Mesendoderm (in vitro differentiated cells): ENCODE results near the gene PYCR2.
"Not testable (repeated sequence)": the region's sequence is repeated elsewhere in the genome, so short reads cannot be mapped to it uniquely, and the experiment has no call there.

Source experiments
- DNase-seq: peaks from one replicate; pipeline ENCODE4 v3.0.0; 2013
- H2AK5ac ChIP-seq: 2 replicates; pipeline ENCODE4 v1.6.1; 2013; ENCODE audit warnings: low read length, inconsistent platforms
- H2BK120ac ChIP-seq: 2 replicates; pipeline ENCODE4 v1.6.1; 2013; ENCODE audit warnings: low read depth, mild to moderate bottlenecking, low read length, moderate library complexity, mixed read lengths
- H2BK15ac ChIP-seq: replicated peaks from 2 replicates; pipeline ENCODE4 v1.6.1; 2013; ENCODE audit warnings: low read depth, mild to moderate bottlenecking, moderate library complexity
- H2BK5ac ChIP-seq: 2 replicates; pipeline ENCODE4 v1.6.1; 2013; ENCODE audit warnings: low read length, inconsistent platforms
- H3K18ac ChIP-seq: 2 replicates; pipeline ENCODE4 v1.6.1; 2013; ENCODE audit warnings: mild to moderate bottlenecking, low read length, mixed read lengths
- H3K23ac ChIP-seq: one replicate; pipeline ENCODE4 v1.6.1; 2013; ENCODE audit warnings: low read length
- H3K27ac ChIP-seq: 2 replicates; pipeline ENCODE4 v1.5.1; 2013; ENCODE audit warnings: low read depth, mild to moderate bottlenecking, inconsistent platforms, low read length, moderate library complexity
- H3K27me3 ChIP-seq: 2 replicates; pipeline ENCODE4 v1.6.1; 2013; ENCODE audit warnings: low read length, control low read depth, mild to moderate bottlenecking, inconsistent platforms; ENCODE audit not compliant: insufficient read depth, poor library complexity
- H3K36me3 ChIP-seq: 2 replicates; pipeline ENCODE4 v1.6.1; 2013; ENCODE audit warnings: low read length, inconsistent platforms; ENCODE audit not compliant: control insufficient read depth, insufficient read depth
- H3K4ac ChIP-seq: one replicate; pipeline ENCODE4 v1.6.1; 2013; ENCODE audit warnings: low read depth, mild to moderate bottlenecking, low read length, moderate library complexity
- H3K4me1 ChIP-seq: 2 replicates; pipeline ENCODE4 v1.6.1; 2013; ENCODE audit warnings: low read depth, low read length, inconsistent platforms; ENCODE audit not compliant: control insufficient read depth
- H3K4me2 ChIP-seq: 2 replicates; pipeline ENCODE4 v1.6.1; 2013; ENCODE audit warnings: low read length
- H3K4me3 ChIP-seq: 2 replicates; pipeline ENCODE4 v1.5.1; 2013; ENCODE audit warnings: mild to moderate bottlenecking, low read length
- H3K56ac ChIP-seq: one replicate; pipeline ENCODE4 v1.6.1; 2013; ENCODE audit warnings: low read length
- H3K79me1 ChIP-seq: 2 replicates; pipeline ENCODE4 v1.6.1; 2013; ENCODE audit warnings: low read length, inconsistent platforms
- H3K79me2 ChIP-seq: 2 replicates; pipeline ENCODE4 v1.6.1; 2013; ENCODE audit warnings: mild to moderate bottlenecking, low read length; ENCODE audit not compliant: control insufficient read depth, insufficient read depth
- H3K9ac ChIP-seq: 2 replicates; pipeline ENCODE4 v1.6.1; 2013; ENCODE audit warnings: low read length, inconsistent platforms
- H4K5ac ChIP-seq: one replicate; pipeline ENCODE4 v1.6.1; 2013; ENCODE audit warnings: low read length
- H4K8ac ChIP-seq: one replicate; pipeline ENCODE4 v1.6.1; 2013; ENCODE audit warnings: low read depth, mild to moderate bottlenecking, control low read depth, low read length, moderate library complexity
- WGBS: extraction: QIAGEN DNeasy Blood & Tissue Kit; methylation state at CpG from one replicate; pipeline ENCODE4 v1.1.7; 2013; ENCODE audit warnings: low lambda C conversion rate, missing lambda C conversion rate; ENCODE audit not compliant: insufficient coverage; ENCODE audit errors: extremely low coverage; 5-methylcytosine and 5-hydroxymethylcytosine counted together

PYCR2 gene

GRCh38 chr1:225889743-225890142 lies 34.3 kb downstream of the PYCR2 start:
- H3K4ac ChIP-seq: peak overlapping the region; percentile 73
- no peak overlapping the region for H2BK15ac ChIP-seq
- peak overlapping the region; percentile 23 for H3K27ac ChIP-seq
- no peak overlapping the region for H3K4me3 ChIP-seq
- peak overlapping the region; percentile 29 for H3K18ac ChIP-seq
- no peaks in the 10 kb centered on the region for H3K79me1 ChIP-seq
- peak overlapping the region; percentile 40 for H3K9ac ChIP-seq
- peak overlapping the region; percentile 33 for H4K5ac ChIP-seq
- H4K8ac ChIP-seq: no peak overlapping the region
- H2BK5ac ChIP-seq: peak overlapping the region; percentile 91
- DNase-seq: no peak
- H2BK120ac ChIP-seq: peak overlapping the region; percentile 2
- no peaks in the 10 kb centered on the region for H3K27me3 ChIP-seq
- H2AK5ac ChIP-seq: peak overlapping the region; percentile 88
- no peaks in the 10 kb centered on the region for H3K79me2 ChIP-seq
- peaks cover 16% of the 10 kb centered on the region for H3K4me1 ChIP-seq
- H3K23ac ChIP-seq: no peak overlapping the region
- H3K4me2 ChIP-seq: no peak overlapping the region
- no CpG with 5 or more reads among the region's 5 CpGs for WGBS
- peak overlapping the region; percentile 80 for H3K56ac ChIP-seq
- peaks cover 1% of the 10 kb centered on the region for H3K36me3 ChIP-seq

GRCh38 chr1:225888898-225889601 lies 35.0 kb downstream of the PYCR2 start, which contains the start of gene LEFTY1:
Gene LEFTY1 (minus strand): TSS chr1:225889146. CDS start chr1:225889066, 80 bp downstream.
- WGBS: no CpG with 5 or more reads among the region's 11 CpGs
- Histone ChIP-seq H3K4me2 (peak within 1 kb of the TSS; percentile 19), H3K79me1 (no peaks in the 10 kb centered on the region), H3K4ac (peak within 1 kb of the TSS; percentile 73), H2BK5ac (peak within 1 kb of the TSS; percentile 91), H2BK120ac (peak within 1 kb of the TSS; percentile 2), H3K79me2 (no peaks in the 10 kb centered on the region), H3K18ac (peak within 1 kb of the TSS; percentile 29), H3K27me3 (no peaks in the 10 kb centered on the region), H3K4me3 (peak within 1 kb of the TSS; percentile 5), H3K27ac (peak within 1 kb of the TSS; percentile 26), H3K9ac (peak within 1 kb of the TSS; percentile 64), H4K5ac (peak within 1 kb of the TSS; percentile 33), H2BK15ac (no peak within 1 kb of the TSS), H2AK5ac (peak within 1 kb of the TSS; percentile 91), H4K8ac (no peak within 1 kb of the TSS), H3K4me1 (peaks cover 16% of the 10 kb centered on the region), H3K56ac (peak within 1 kb of the TSS; percentile 80), H3K23ac (no peak within 1 kb of the TSS), H3K36me3 (peaks cover 1% of the 10 kb centered on the region)
- DNase-seq: peak; percentile 82

GRCh38 chr1:225888289-225888897 lies 35.7 kb downstream of the PYCR2 start:
- no peaks in the 10 kb centered on the region for H3K79me2 ChIP-seq
- H3K56ac ChIP-seq: peak overlapping the region; percentile 80
- H3K9ac ChIP-seq: peak overlapping the region; percentile 64
- WGBS: no CpG with 5 or more reads among the region's 18 CpGs
- H3K18ac ChIP-seq: peak overlapping the region; percentile 19
- peak overlapping the region; percentile 26 for H3K27ac ChIP-seq
- no peak overlapping the region for H4K5ac ChIP-seq
- no peak overlapping the region for H2AK5ac ChIP-seq
- no peaks in the 10 kb centered on the region for H3K79me1 ChIP-seq
- H2BK5ac ChIP-seq: no peak overlapping the region
- H3K27me3 ChIP-seq: no peaks in the 10 kb centered on the region
- H2BK120ac ChIP-seq: no peak overlapping the region
- H3K4me2 ChIP-seq: peak overlapping the region; percentile 19
- H3K23ac ChIP-seq: no peak overlapping the region
- peak overlapping the region; percentile 1 for H3K4ac ChIP-seq
- peak overlapping the region; percentile 5 for H3K4me3 ChIP-seq
- DNase-seq: no peak
- H3K4me1 ChIP-seq: peaks cover 16% of the 10 kb centered on the region
- H4K8ac ChIP-seq: no peak overlapping the region
- H2BK15ac ChIP-seq: no peak overlapping the region
- H3K36me3 ChIP-seq: peaks cover 1% of the 10 kb centered on the region

- H2BK5ac ChIP-seq, H3K27me3 ChIP-seq, H4K5ac ChIP-seq, DNase-seq, H3K27ac ChIP-seq, H2BK15ac ChIP-seq, H3K79me1 ChIP-seq, H3K79me2 ChIP-seq, H4K8ac ChIP-seq, H3K36me3 ChIP-seq, H3K18ac ChIP-seq, H3K4me2 ChIP-seq, H3K4ac ChIP-seq, H2AK5ac ChIP-seq, H2BK120ac ChIP-seq, H3K23ac ChIP-seq: not testable (repeated sequence)
- peak overlapping the region; percentile 5 for H3K4me3 ChIP-seq
- peak overlapping the region; percentile 64 for H3K9ac ChIP-seq
- peaks cover 16% of the 10 kb centered on the region for H3K4me1 ChIP-seq
- no CpG with 5 or more reads among the region's 56 CpGs for WGBS
- peak overlapping the region; percentile 80 for H3K56ac ChIP-seq
These were observed 36.3 kb downstream of the PYCR2 start for GRCh38 chr1:225887554-225888288.

GRCh38 chr1:225887030-225887314 lies 37.1 kb downstream of the PYCR2 start:
- WGBS: no CpG with 5 or more reads among the region's 7 CpGs

More at GRCh38 chr1:225887030-225887314, 37.1 kb downstream of the PYCR2 start:
- Histone ChIP-seq H3K4me2 (no peak overlapping the region), H4K8ac (no peak overlapping the region), H3K27ac (no peak overlapping the region), H3K79me1 (no peaks in the 10 kb centered on the region), H3K4me1 (peaks cover 16% of the 10 kb centered on the region), H3K79me2 (no peaks in the 10 kb centered on the region), H2BK120ac (no peak overlapping the region), H2BK15ac (no peak overlapping the region), H3K4ac (no peak overlapping the region), H3K4me3 (no peak overlapping the region), H2BK5ac (no peak overlapping the region), H3K27me3 (no peaks in the 10 kb centered on the region), H3K56ac (peak overlapping the region; percentile 15), H3K23ac (no peak overlapping the region), H3K18ac (no peak overlapping the region), H4K5ac (no peak overlapping the region), H2AK5ac (no peak overlapping the region), H3K9ac (peak overlapping the region; percentile 38), H3K36me3 (peaks cover 1% of the 10 kb centered on the region)
- DNase-seq: no peak
